HG02938 (cell line): ENCODE measurements around the gene PLEKHM3.
"Not testable (repeated sequence)": the region's sequence is repeated elsewhere in the genome, so short reads cannot be mapped to it uniquely, and the experiment has no call there.

Experiments
- ATAC-seq: cut with Tn5 transposase; IDR thresholded peaks from one replicate; pipeline ENCODE4 v1.9.1; 2021; ENCODE audit warnings: mild to moderate bottlenecking, moderate library complexity; ENCODE audit not compliant: unreplicated experiment

The PLEKHM3 gene

DNA sequence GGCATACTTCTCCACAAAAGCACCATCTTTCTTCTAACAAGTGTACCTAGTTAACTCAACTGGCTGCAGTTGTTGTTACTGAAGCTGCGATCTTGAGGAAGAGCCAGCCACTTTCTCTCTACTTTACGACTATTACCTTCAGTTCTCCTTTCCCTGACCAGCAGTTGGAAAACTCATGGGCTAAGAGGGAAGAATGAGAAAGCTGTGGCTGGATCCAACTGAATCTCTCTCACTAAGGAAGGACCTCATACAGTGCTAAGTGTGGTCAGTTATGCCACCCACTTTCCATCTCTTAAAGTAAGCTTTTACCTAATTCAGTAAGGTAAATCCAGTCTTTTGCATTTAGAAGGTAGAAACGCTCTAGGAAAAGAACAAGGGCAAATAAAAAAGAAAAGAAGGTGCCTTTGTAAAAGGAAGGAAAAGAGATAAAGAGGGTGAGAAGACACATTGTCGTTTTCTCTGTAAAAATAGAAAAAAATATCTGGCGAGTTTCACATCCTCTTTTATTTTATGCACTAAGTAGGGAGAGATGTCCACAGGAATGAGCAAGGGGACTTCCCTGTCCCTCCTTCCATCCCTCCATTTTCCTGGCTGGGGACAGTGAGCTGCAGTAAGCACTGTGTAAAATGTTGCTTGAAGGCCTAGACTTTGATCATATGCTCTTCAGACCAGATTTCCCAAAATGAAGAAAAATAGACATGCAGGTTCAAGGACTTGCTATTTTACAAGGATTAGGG is 73.4 kb downstream of the PLEKHM3 start:
- ATAC-seq: no peak

DNA sequence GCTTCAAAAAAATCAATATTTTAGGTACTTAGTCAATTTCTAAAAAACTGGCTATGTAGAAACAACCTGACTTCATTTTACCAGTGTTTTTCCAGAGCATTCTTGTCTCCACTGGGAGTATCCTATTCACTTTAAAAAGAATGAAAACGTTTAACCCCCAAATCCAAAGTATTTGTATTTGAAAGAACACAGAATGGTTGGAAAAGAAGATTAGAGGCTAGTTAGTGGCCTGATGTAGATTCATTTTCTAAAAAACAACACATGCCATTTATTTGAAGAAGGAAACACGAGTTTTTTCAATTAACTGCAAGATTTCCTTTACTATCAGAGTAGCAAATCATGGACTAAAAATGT is 74.6 kb downstream of the PLEKHM3 start:
- no peak for ATAC-seq

DNA sequence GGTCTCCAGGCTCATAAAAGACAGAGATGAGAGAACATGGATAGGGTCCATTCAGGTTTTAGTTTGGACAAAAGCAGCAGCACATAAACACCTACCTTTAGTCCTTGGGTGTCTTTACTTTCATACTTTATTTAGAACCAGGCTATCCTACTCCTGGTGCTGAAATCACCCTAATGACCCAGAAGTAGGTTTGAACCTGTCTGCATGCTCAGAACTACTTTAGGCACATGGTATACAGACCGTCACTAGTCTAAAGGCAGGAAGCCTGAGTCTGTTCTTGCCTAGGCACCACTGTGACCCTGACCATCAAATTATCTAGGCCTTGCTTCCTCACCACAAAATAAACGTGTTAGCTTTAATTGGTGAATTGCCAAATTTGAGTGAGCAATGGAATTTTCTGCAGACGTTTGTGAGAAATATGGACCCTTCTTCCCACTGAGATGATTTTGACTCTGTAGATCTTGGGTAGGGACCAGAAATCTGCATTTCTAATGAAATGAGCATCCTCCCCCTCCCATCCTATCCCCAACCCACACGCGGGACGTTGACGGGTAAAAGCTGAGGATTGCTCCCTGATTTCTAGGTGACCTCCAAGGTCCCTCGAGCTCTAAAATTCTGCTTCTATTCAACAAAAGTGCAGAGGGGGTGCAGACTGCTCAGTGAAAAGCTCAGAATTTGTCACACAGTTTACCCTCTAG is 75.1 kb downstream of the PLEKHM3 start:
- no peak for ATAC-seq

DNA sequence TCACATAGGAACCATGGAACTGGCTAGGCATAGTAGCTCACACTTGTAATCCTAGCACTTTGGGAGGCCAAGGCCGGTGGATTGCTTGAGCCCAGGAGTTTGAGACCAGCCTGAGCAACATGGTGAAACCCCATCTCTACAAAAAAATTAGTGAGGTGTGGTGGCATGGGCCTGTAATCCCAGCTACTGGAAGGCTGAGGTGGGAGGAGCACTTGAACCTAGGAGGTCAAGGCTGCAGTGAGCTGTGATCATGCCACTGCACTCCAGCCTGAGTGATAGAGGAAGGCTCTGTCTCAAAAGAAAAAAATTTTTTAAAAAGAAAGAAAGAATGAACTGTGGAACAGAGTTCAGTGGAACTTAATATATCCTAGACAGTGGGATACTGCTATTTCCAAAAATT is 76.1 kb downstream of the PLEKHM3 start:
- not testable (repeated sequence) for ATAC-seq

DNA sequence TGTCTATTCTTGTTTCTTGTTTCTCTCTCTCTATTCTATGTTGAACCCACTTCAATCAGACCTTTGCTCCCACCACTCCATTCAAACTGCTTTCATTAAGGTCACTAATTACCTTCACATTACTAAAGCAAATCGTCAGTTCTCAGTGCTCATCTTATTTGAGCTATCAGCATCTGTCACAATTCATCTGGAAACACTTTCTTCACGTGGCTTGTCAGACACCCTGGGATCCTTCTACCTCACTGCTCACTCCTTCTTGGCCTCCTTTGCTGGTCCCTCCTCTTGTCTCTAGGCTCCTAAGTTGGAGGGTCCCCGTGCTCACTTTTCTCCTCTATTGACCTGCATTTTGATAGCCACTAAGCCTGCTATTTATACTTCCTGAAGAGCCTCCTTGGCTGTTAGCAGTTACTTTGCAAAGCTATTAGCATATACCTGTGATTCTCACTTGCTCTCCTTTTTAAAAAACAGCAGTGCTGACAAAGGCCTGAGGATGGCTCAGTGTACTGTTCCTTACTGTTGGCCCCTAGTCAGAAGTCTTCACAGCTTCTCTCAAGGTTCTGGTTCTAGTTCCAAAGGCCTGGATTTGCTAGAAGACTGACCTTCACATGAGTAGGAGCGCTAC is 80.2 kb downstream of the PLEKHM3 start:
- ATAC-seq: no peak

DNA sequence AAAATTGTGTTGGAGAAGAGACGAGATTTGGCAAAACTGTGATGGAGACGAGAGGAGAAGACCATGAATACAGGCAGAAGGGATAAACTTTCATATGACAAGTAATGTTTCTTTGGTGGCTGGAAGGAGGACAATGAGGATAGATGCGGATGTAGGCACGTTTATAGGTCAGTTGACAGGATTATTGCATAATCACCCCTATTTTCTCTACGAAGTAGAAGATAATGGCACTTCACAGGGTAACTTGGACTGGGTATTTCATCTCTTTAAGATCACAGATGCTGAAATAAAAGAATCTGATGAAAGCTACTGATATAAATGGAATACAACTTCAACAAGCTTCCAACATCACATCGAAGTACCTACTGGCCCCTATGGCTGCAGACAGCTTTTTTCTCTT is 81.0 kb downstream of the PLEKHM3 start:
- no peak for ATAC-seq

DNA sequence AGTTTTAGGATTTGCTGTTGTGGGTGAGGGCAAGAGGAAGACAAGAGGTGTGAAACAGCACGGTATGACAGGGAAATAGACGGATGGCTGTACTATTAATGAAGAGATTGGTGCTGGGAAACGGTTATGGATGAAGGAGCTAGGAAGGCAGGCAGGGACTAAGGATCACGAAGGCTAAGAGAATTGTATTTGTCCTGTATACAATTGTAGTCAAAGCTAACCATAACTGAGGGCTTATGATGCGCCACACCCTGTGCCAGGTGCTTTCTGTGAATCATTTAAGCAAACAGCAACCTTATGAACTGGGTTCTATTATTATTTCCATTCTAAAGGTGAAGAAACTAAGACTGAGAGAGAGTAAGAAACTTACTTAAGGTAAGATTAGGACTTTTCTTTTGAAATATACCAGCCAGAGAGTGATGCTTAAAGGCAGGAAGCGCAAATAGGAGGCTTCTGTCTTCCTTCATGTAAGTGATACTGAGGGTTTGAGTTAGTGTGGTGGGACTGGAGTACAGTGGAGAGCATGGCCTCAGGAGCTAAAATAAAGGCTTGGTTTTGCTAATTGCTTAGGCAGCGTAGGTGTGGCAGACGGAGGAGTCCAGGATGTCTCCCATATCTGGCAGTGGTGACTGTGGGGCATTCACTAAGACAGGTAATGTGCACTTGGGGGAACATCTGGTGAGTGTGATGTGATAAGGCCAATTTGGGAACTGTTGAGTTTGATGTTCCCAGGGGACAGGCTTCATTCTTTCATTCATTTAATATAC is 85.8 kb downstream of the PLEKHM3 start:
- ATAC-seq: no peak

DNA sequence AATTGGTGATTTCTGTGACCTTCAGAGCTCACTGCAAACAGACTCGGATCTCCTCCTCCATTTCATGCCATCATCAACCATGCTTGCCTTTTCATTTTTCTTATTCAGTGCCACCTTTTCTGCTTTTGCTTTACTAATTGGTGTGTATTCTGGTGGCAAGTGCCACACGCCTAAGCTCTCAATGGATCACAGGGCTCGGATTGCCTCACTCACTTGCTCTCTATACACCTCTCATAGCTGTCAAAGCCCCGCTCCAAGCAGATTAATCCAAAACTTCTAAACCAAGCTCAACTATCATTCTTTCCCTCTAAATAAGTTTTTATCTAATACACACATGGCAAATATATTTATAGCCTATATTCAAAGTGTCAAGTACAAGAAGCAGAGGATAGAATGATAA is 86.4 kb downstream of the PLEKHM3 start:
- ATAC-seq: no peak

DNA sequence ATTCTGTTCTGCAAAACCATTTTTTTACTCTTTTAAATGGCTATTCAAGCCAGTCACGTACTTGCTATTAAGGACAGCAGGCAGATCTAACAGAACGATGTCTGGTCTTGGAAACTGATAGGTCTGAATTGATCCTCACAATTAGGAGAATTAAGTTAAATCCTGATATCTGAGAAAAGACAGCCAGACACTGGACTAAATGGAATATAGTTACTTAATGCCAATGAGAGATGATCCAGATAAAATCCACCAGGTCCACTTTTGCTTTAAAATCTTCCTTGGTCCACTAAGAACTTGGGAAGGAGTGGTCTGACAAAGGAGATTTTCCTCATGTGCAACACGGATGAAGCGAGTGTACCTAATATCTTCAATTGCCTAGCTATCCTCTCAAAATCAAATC is 86.9 kb downstream of the PLEKHM3 start:
- no peak for ATAC-seq

DNA sequence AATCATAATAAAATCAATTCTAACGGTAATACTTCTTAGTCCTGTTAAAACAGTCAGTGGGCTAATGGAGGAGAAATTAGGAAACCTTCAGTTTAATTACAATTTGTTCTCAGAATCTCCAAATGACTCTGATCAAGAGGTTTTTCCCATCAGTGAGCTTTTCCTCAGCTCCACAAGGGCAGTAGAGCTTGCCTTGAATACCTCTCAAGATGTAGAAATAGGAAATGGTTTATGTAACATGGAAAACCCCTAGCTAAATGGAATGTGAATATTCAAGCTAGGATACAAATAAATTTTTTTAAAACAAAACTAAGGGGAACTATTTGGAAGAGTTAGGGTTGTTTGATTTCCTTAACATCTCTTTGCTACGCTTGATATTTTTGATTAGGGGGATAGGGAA is 87.5 kb downstream of the PLEKHM3 start:
- no peak for ATAC-seq

DNA sequence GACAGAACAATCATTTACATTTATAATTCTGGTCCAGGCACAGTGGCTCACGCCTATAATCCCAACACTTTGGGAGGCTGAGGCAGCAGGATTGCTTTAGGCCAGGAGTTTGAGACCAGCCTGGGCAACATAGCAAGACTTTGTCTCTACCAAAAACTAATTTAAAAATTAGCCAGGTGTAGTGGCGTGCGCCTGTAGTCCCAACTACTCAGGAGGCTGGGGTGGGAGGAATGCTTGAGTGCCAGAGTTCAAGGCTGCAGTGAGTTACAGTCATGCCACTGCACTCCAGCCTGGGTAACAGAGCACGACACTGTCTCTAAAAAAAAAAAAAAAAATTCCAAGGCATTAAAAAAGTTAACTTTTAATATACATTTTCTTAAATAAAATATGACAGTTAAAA is 88.1 kb downstream of the PLEKHM3 start:
- no peak for ATAC-seq

DNA sequence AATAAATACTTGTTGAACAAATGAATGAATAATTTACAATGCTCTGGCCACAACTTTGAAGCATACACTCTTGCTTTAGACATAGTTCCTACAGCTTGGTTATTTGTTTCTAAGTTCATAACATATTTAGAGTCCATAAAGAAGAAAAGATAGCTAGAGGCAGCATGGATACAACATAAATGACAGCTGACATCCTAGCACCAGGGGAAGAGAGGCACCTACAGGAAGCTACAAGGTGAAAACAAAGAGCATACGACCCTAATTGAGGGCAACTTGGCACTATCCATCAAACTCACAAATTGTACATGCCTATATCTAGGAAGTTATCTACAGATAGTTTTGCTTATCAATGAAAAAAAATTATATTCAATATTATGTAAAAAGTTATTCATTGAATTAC is 88.9 kb downstream of the PLEKHM3 start:
- ATAC-seq: no peak

DNA sequence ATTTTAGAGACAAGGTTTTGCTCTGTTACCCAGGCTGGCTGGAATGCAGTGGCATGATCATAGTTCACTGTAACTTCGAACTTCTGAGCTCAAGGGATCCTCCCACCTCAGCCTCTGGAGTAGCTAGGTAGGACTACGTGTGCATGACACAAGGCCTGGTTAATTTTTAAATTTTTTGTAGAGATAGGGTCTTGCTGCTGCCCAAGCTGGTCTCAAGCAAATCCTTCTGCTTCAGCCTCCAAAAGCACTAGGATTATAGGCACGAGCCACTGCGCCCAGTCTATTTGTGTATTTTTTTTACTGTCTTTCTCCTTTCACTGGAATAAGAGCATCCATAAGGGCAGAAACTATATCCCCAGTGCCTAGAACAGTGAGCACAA is 89.3 kb downstream of the PLEKHM3 start:
- ATAC-seq: no peak

DNA sequence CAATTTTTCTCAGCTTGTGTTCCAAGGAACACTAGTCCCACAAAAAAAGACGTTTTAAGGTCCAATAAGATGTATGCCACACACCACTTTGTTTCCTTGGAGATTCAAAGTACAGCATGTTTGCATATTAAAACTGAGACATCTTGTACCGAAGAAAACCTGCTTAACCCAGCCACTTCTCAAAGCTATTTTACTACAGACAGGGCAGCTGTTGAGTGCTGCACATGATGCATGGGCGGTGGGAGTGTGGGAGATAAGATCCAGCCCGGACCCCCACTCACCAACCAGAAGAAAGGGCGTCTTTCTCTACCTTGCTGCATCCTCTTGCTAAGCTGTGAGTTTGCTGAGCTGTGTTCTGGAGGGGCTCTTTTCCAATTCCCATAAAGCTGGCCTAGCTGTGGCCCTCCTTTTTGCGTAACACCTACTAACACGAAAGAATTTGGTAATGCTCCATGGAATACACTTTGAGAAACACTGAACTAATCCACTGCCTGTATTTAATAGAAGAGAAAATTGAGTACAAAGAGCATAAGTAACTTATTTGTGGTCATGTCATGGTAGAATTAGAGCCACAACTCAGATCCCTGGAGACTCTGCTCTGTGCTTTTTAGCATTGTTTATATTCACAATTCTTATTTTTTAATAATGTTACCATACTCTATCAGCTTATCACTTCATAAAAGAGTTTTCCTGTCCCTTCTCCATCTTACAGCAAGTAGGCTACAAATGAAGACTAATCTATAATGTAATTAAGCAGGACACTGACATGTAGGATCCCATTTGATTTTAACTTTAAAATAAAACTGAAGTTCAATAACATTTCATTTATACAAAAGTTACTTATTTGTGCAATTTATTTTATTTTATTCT is 90.0 kb downstream of the PLEKHM3 start:
- peak; percentile 67 for ATAC-seq

DNA sequence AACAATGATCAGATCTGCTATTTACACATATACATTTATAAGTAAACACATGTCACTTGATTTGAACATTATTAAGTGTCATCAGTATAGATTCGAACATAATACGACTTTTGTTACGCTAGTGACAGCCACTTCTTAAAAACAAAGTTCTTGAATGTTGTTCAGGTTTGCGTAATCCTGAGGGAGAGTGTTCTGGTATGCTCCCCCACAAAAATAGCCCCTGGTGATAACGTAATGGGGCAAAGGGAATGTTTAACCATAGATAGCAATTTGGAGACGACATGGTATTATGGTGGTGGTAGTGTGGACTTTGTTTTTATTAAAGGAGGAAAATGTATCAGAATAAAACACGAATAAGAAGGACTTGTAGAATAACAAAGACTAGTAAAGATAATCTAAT is 90.6 kb downstream of the PLEKHM3 start:
- ATAC-seq: no peak

DNA sequence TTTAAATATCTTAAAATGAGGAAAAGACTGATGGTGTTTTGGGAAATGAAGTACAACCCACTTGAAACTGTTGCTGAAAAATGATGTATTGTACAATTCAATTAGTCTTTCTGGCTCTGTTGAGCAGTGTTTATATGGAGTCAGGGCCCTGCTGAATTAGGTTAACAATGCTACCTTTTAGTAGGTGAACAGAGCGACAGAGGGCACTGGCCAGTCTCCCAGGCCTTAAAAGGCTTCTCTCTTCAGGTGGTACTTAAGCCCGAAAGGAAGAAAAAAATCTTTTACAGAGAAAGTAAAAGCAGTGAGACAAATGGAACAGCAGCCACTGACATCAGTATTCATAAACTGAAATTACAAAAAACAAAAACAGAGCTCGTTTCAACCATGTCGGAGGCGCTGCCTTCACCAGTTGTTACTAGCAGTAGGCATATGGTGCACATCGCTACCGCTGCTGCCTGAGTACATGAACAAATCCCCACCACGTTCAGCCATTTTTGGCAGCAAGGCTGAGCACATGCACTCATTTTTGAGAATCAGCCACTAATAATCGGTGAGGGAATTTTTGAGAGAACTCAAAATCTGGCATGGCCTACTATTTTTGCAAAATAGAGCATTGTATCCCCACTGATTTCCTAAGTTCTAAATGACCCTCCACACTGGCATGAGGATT is 91.8 kb downstream of the PLEKHM3 start:
- no peak for ATAC-seq

DNA sequence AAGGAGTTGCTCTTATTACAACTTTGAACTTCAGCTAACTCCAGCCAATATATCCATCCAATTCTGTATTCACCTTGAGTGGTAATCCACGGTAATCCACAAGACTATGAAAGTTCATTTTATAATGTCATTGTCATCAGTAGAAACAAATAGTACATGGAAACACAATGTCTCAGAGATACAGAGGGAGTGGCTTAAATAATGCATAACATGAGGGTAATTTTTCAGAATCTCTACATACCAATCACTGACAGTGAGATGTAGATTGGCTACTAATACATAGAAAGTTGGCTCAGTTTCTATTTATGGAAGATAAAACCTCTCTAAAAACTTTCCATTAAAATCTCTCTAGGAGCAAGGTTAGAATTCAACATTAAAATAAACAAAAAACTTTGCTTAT is 93.2 kb downstream of the PLEKHM3 start:
- ATAC-seq: no peak

DNA sequence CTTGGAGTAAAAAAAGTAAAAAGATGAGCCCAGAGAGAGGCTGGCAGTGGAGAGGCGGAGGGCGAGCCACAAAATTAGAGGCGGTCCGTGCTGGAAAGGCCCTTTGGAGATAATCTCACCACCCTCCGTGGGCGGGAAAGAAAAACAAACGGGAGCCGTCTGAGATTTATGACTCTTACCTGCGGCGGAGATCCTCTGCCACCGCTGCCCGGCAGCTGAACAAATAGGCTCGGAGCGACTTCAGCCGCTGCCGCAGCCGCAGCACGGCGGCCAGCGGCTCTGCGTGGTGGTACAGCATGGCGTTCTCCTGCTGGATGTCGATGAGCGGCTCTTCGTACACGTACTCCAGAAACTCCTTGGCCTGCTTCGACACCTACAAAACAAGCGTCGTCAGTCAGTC is 94.6 kb downstream of the PLEKHM3 start:
- no peak for ATAC-seq

DNA sequence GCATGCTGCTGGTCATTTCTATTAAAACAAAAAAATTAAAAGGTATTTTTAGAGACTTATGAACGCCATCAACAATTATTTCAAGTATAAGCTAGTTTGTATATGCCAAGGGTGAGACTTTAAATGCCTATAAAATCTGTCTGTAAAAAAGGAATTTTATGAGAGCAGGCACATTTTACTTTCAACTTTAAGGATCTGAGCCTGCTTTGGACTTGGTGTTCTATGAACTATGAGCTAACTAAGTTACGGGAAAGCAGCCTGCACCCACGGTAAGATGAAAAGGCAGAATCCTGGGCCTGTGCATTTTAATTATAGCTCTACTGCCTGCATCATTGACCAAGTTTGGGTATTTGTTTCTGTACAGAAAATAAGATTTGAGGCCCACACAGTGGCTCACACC is 95.4 kb downstream of the PLEKHM3 start:
- ATAC-seq: no peak

DNA sequence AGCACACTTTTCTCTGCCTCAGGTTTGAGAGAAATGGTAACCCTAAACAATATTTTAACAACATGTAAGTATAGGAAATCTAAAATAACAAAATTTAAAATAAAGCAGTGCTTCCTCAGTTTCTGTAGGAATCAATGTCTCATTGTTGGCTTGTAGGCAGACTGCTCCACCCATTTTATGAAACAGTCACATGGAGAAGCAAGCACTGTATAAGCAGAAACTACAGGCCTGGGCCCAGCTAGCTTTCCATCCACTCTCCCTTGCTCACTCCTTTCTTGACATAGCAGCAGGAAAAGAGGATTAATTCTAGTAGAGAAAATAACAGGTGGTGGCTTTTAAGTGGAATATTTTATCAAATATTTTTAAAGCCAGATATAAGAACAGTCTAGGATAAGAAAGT is 97.2 kb downstream of the PLEKHM3 start:
- ATAC-seq: no peak
